Transverse colon (tissue), 4 donors: ENCODE results near the gene CMTM3.

Source experiments
- EP300 ChIP-seq: sonication (generic); formaldehyde crosslinking; IDR thresholded peaks from one replicate; pipeline ENCODE4 v1.6.1; 2017; ENCODE audit warnings: antibody characterized with exemption, low read depth
- POLR2A ChIP-seq: fragments of 450-650 bp; IDR thresholded peaks from one replicate; pipeline ENCODE4 v1.6.1; 2016; ENCODE audit warnings: antibody characterized with exemption, mild to moderate bottlenecking, moderate library complexity
- POLR2AphosphoS5 ChIP-seq, 3 donors: sonication (generic); formaldehyde crosslinking; IDR thresholded peaks; one replicate each; pipeline ENCODE4 v1.6.1; 2016; ENCODE audit warnings: antibody characterized with exemption in 3 of 3
- TF ChIP-seq, protein P1 (sequence below), 5 experiments: fragments of 200-600 bp in 3 of 5; fragments of 450-650 bp in 2 of 5; sonication (generic) in 3 of 5; IDR thresholded peaks; 1 replicate in 2 of 5; 2 replicates in 3 of 5; pipeline ENCODE4 v1.5.1; 2016 to 2017; ENCODE audit warnings: antibody characterized with exemption in 5 of 5, inconsistent platforms in 3 of 5, mild to moderate bottlenecking in 2 of 5, moderate library complexity in 1 of 5

DNA sequence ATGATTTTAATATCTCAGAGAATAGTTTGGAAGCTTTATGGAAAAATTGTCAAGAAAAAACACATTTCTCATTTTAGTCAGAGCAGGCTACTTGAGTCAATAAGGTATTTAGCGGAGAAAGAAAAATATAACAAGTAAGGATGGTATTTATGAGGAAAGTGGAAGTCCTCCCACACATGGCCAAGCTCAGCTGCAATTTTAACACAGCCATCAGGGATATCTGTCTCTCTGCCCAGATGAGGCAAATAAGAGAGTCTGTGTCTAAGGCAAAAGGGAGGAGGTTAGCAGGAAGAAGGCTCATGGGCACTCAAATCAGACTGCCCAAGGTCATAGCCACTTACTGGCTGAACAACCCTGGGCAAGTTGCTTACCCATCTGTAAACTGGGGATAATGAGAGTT is 30.4 kb upstream of the CMTM3 start:
- TF ChIP-seq POLR2A (no peak), EP300 (no peak), POLR2AphosphoS5 (IDR thresholded peaks at IDR 0.05) (no peak)
- TF ChIP-seq, protein P1, sequence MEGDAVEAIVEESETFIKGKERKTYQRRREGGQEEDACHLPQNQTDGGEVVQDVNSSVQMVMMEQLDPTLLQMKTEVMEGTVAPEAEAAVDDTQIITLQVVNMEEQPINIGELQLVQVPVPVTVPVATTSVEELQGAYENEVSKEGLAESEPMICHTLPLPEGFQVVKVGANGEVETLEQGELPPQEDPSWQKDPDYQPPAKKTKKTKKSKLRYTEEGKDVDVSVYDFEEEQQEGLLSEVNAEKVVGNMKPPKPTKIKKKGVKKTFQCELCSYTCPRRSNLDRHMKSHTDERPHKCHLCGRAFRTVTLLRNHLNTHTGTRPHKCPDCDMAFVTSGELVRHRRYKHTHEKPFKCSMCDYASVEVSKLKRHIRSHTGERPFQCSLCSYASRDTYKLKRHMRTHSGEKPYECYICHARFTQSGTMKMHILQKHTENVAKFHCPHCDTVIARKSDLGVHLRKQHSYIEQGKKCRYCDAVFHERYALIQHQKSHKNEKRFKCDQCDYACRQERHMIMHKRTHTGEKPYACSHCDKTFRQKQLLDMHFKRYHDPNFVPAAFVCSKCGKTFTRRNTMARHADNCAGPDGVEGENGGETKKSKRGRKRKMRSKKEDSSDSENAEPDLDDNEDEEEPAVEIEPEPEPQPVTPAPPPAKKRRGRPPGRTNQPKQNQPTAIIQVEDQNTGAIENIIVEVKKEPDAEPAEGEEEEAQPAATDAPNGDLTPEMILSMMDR (IDR thresholded peaks at IDR 0.05) = no peak
